ENCODE results near the gene ITK. TPM values are rescaled to one million over a fixed set of nuclear protein-coding genes. Genes with fewer than 3 reads are reported as not detected.

Gene ITK
- total and polyA plus RNA-seq, 2 donors (not counting 3 experiments of a cell fraction or from before 2014, with no cell fraction given): not detected

DNA sequence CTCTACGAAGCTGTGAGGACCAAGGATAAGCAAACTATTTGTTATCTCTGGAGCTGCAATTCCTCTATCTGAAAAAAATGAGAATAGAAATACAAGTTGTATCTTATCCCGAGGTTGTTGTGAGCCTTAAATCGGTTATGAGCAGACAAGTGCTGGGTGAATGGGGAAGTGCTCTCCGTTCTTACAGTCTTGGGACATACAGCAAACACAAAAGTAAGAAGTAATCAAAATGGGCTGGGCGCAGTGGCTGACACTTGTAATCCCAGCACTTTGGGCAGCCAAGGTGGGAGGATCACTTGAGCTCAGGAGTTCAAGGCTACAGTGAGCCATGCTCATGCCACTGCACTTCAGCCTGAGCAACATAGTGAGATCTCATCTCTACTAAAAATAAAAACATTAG, 31.7 kb downstream of the ITK start:
- no TSS peak for BruUV-seq (replicated peaks)
- H3K27me3 ChIP-seq (ENCODE audit: control insufficient read depth in 2 of 2, insufficient read depth in 2 of 2, low read length in 2 of 2): no peaks in the 10 kb centered on the region
- no peaks in the 10 kb centered on the region for H3K36me3 ChIP-seq (ENCODE audit: control insufficient read depth in 2 of 2, extremely low read depth in 1 of 2, insufficient read depth in 2 of 2, low read length in 2 of 2)
- no peaks in the 10 kb centered on the region for H3K79me2 ChIP-seq (ENCODE audit: control insufficient read depth, insufficient read depth, low read length)
- TF ChIP-seq EZH2 (IDR thresholded peaks at IDR 0.05; ENCODE audit: borderline replicate concordance, low read depth, low read length, severe bottlenecking) (no peak), MYC (IDR thresholded peaks at IDR 0.05; ENCODE audit: low read depth, low read length) (no peak), GATA2 (IDR thresholded peaks at IDR 0.05; ENCODE audit: insufficient read depth, insufficient read length, low read depth, low read length) (no peak), POLR2A (IDR thresholded peaks at IDR 0.05; ENCODE audit: low read depth, low read length) (no peak)
- TF ChIP-seq, protein P1, sequence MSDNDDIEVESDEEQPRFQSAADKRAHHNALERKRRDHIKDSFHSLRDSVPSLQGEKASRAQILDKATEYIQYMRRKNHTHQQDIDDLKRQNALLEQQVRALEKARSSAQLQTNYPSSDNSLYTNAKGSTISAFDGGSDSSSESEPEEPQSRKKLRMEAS (IDR thresholded peaks at IDR 0.05; ENCODE audit: insufficient read depth, insufficient read length): no peak
- FAIRE-seq (no peak), DNase-seq (ENCODE audit: low read depth, low spot score) (no peak)
- no peaks in the 10 kb centered on the region for H3K9me3 ChIP-seq (replicated peaks; ENCODE audit: control insufficient read depth, insufficient read depth, low read length)
- H3K4me2 ChIP-seq (ENCODE audit: insufficient read depth, low read length): no peak overlapping the region
- H3K27ac ChIP-seq (ENCODE audit: insufficient read depth, low read depth, low read length): no peak overlapping the region
- ChIA-PET CTCF (no interaction called here), POLR2A (no interaction called here)
- intact Hi-C loops (cut with micrococcal nuclease): no loop called here
- no peak overlapping the region for H3K9ac ChIP-seq (replicated peaks; ENCODE audit: extremely low read depth, insufficient read depth, low read length)
- dilution Hi-C loops (cut with MboI; ENCODE audit: extremely low pct_ligation_motif_present, low sequenced_read_pairs): no loop called here
- H3K4me3 ChIP-seq (replicated peaks in 1 of 3; ENCODE audit: insufficient read depth in 1 of 3, low read depth in 1 of 3, low read length in 3 of 3): no peak overlapping the region
- no peaks in the 10 kb centered on the region for H3K4me1 ChIP-seq (ENCODE audit: control insufficient read depth, extremely low read depth, insufficient read depth, low read length)
- no peak overlapping the region for H2AFZ ChIP-seq (ENCODE audit: low read depth, low read length)
- H3K9me1 ChIP-seq (replicated peaks; ENCODE audit: control insufficient read depth, extremely low read depth, insufficient read depth, low read length): no peaks in the 10 kb centered on the region
- no peaks in the 10 kb centered on the region for H4K20me1 ChIP-seq (replicated peaks; ENCODE audit: control insufficient read depth, extremely low read depth, insufficient read depth, low read length)

DNA sequence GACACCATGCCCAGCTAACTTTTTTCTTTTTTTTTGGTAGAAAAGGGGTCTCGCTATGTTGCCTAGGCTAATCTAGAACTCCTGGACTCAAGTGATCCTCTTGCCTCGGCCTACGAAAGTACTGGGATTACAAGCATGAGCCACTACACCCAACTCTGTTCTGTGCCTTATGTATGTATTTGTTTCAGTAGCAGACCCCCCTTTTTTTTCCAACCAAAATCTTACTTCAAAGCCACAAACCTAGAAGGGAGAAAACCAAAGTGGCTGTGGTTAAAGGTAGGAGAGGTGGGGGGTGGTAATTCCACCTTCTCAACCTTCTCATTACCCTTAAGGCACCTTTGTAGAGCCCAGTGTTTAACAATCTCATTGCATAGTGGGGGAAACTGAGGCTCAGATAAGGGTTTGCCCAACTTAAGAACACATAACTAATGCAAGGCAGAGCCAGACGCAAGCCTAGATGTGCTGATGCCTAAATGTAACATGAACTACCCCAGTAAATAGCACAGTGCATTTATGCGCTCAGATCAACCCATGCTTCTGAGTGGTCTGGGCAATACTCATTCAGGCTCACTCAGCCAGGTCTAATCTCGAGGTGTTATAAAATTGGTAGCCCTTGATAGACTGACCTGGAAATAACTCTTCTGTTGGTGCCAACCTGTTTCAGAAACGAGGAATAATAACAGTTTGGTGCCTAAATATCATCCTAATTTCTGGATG, 33.0 kb downstream of the ITK start:
- POLR2A ChIA-PET: no interaction called here
- no TSS peak for BruUV-seq (replicated peaks)

More for the DNA sequence above, 33.0 kb downstream of the ITK start:
- Histone ChIP-seq H3K4me1 (ENCODE audit: control insufficient read depth, extremely low read depth, insufficient read depth, low read length) (no peaks in the 10 kb centered on the region), H4K20me1 (replicated peaks; ENCODE audit: control insufficient read depth, extremely low read depth, insufficient read depth, low read length) (no peaks in the 10 kb centered on the region), H3K27me3 (ENCODE audit: control insufficient read depth in 2 of 2, insufficient read depth in 2 of 2, low read length in 2 of 2) (no peaks in the 10 kb centered on the region), H3K79me2 (ENCODE audit: control insufficient read depth, insufficient read depth, low read length) (no peaks in the 10 kb centered on the region), H3K9me1 (replicated peaks; ENCODE audit: control insufficient read depth, extremely low read depth, insufficient read depth, low read length) (no peaks in the 10 kb centered on the region), H3K4me3 (replicated peaks in 1 of 3; ENCODE audit: insufficient read depth in 1 of 3, low read depth in 1 of 3, low read length in 3 of 3) (no peak overlapping the region), H3K4me2 (ENCODE audit: insufficient read depth, low read length) (no peak overlapping the region), H3K36me3 (ENCODE audit: control insufficient read depth in 2 of 2, extremely low read depth in 1 of 2, insufficient read depth in 2 of 2, low read length in 2 of 2) (no peaks in the 10 kb centered on the region), H2AFZ (ENCODE audit: low read depth, low read length) (no peak overlapping the region), H3K9me3 (replicated peaks; ENCODE audit: control insufficient read depth, insufficient read depth, low read length) (no peaks in the 10 kb centered on the region), H3K27ac (ENCODE audit: insufficient read depth, low read depth, low read length) (no peak overlapping the region), H3K9ac (replicated peaks; ENCODE audit: extremely low read depth, insufficient read depth, low read length) (no peak overlapping the region)
- intact Hi-C loops (cut with micrococcal nuclease): no loop called here
- TF ChIP-seq JUN (IDR thresholded peaks at IDR 0.05; ENCODE audit: borderline replicate concordance, insufficient read depth, insufficient read length, low read depth) (no peak), EZH2 (IDR thresholded peaks at IDR 0.05; ENCODE audit: borderline replicate concordance, low read depth, low read length, severe bottlenecking) (no peak), POLR2A (IDR thresholded peaks at IDR 0.05; ENCODE audit: low read depth, low read length) (no peak), POLR2AphosphoS5 (IDR thresholded peaks at IDR 0.05; ENCODE audit: insufficient read depth, low read depth, low read length) (no peak), FOS (IDR thresholded peaks at IDR 0.05; ENCODE audit: borderline replicate concordance, insufficient read depth, low read length) (no peak), MYC (IDR thresholded peaks at IDR 0.05; ENCODE audit: low read depth, low read length) (no peak), GATA2 (IDR thresholded peaks at IDR 0.05; ENCODE audit: insufficient read depth, insufficient read length, low read depth, low read length) (no peak)
- TF ChIP-seq, protein P2, sequence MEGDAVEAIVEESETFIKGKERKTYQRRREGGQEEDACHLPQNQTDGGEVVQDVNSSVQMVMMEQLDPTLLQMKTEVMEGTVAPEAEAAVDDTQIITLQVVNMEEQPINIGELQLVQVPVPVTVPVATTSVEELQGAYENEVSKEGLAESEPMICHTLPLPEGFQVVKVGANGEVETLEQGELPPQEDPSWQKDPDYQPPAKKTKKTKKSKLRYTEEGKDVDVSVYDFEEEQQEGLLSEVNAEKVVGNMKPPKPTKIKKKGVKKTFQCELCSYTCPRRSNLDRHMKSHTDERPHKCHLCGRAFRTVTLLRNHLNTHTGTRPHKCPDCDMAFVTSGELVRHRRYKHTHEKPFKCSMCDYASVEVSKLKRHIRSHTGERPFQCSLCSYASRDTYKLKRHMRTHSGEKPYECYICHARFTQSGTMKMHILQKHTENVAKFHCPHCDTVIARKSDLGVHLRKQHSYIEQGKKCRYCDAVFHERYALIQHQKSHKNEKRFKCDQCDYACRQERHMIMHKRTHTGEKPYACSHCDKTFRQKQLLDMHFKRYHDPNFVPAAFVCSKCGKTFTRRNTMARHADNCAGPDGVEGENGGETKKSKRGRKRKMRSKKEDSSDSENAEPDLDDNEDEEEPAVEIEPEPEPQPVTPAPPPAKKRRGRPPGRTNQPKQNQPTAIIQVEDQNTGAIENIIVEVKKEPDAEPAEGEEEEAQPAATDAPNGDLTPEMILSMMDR (IDR thresholded peaks at IDR 0.05; ENCODE audit: extremely low read depth in 1 of 2, insufficient read depth in 1 of 2, low read depth in 1 of 2, low read length in 2 of 2): no peak
- TF ChIP-seq, protein P1 (IDR thresholded peaks at IDR 0.05; ENCODE audit: insufficient read depth, insufficient read length): no peak
- FAIRE-seq (no peak), DNase-seq (ENCODE audit: low read depth, low spot score) (no peak)
- dilution Hi-C loops (cut with MboI; ENCODE audit: extremely low pct_ligation_motif_present, low sequenced_read_pairs): no loop called here
- CTCF ChIA-PET: no interaction called here

Data from endothelial cell of umbilical vein (primary cell).